Hematopoietic multipotent progenitor cell treated with erythropoietin and hydrocortisone succinate and interleukin-3 and kit ligand, for 17 days (in vitro differentiated cells): ENCODE measurements around the gene SRSF5.
"Not testable (repeated sequence)": the region's sequence is repeated elsewhere in the genome, so short reads cannot be mapped to it uniquely, and the experiment has no call there.

Experiments
- DNase-seq: peaks from one replicate; pipeline ENCODE4 v3.0.0-alpha.2; 2015; ENCODE audit warnings: low spot score

SRSF5 gene

GRCh38 chr14:69808919-69809808, 42.2 kb downstream of the SRSF5 start:
- no peak for DNase-seq

GRCh38 chr14:69811227-69811867, 44.4 kb downstream of the SRSF5 start:
- no peak for DNase-seq

- no peak for DNase-seq
Measured at GRCh38 chr14:69811868-69812252, 44.9 kb downstream of the SRSF5 start.

GRCh38 chr14:69812711-69813110, 45.8 kb downstream of the SRSF5 start:
- DNase-seq = no peak

GRCh38 chr14:69813346-69813745, 46.4 kb downstream of the SRSF5 start:
- not testable (repeated sequence) for DNase-seq

DNA sequence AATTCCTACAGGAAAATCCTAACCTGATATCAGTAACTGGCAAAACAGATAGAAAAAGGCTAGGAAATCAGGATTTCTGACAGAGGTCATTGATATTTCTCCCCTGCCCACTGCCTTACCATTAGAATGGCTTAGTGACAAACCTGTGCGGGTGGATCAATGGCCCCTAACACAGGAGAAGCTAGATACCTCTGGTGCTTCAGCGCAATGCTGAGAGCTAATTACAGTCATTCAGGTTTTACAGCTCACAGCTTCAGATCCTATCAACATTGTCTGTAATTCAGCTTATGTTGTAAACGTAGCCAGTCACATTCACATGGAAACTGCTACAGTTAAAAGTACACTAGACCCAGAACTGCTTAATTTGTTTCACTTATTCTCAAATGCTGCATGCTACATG, 47.5 kb downstream of the SRSF5 start:
- DNase-seq = no peak

DNA sequence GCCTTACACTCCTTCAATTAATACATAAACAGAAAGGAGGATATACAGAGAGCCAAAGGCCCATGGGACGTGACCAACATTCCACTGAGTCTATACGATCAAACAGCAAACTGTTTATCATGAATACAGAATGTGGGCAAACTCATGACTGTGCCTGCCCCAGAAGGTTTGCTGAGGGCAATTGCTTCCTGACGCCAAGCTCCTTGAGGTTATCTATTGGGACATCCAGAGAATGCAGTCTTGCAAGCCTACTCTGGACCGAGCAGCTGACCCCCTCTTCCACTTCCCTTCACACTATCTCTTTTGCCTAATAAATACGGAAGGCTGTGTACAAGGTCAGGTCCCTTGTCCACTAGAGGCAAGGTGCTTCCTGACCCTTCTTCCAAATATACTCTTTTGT, 48.6 kb downstream of the SRSF5 start:
- no peak for DNase-seq

DNA sequence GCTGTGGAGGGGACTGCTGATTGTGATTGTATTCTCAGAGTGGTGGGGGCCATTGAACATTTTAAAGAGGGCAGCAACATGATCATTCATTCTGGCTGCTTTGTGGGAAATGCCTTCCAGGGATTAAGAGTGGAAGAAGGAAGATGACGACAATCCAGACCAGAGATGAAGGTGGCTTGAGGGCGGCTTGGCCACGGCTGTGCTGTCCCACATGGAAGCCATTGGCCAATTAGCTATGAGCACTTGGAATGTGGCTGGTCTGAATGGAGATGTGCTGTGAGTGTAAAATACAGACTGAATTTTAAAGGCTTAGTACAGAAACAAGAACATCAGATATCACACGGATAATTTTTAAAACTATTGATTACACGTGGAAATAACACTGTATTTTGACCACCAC, 49.3 kb downstream of the SRSF5 start:
- no peak for DNase-seq

DNA sequence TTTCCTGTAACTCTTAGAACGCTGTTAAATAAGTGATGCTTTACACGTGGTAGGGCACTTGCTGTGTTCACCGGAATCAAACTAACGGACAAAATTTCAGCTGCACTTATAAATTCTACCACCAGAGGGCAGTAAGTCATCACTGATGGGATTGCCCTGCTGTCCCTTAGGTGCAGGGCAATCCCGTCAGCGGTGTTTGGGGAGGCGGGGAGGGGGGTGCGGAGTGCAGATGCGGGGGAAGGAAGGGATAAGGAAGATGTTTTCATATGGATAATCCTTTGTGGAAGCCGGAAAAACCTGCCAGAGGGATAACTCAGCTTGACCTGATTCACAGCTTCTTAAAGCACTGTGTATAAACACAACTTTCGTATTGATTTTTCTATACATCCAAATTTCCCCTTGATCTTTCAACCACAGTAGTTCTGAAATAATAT, 51.8 kb downstream of the SRSF5 start:
- peak; percentile 78 for DNase-seq

DNA sequence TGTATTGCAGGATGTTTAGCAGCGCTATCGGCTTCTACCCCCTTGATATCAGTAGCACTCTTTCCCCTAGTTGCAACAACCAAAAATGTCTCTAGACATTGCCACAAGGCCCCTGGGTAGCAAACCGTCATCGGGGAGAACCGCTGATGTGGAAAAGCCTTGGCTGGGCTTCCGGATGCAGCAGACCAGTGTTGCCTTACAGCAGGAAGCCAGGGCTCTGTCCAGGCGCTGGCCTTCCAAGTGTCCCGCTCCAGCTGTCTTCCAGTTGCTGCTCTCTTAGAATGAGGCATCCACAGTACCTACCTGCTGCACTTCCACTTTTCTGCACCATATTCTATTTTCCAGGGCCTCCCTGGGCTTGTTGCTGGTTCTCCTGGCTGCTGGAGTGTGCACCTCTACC, 52.7 kb downstream of the SRSF5 start:
- DNase-seq = no peak

DNA sequence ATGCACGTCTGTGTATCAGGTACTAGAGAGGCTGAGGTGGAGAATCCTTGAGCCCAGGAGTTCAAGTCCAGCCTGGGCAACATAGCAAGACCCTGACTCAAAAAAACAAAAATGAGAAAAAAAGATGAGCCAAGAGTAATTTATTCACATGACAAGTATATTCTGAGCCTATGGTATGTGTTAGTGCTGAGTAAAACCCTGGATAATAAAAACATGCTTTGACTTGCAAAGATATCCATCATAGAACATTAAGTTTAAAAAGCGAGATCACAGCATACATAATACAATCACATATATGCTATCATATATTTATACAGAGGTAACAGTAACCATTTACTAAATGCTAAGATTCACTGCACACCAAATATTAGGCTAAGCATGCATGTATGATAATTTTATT, 54.0 kb downstream of the SRSF5 start:
- DNase-seq = no peak
